ENCODE measurements around the gene NCBP1.

NCBP1 gene

DNA sequence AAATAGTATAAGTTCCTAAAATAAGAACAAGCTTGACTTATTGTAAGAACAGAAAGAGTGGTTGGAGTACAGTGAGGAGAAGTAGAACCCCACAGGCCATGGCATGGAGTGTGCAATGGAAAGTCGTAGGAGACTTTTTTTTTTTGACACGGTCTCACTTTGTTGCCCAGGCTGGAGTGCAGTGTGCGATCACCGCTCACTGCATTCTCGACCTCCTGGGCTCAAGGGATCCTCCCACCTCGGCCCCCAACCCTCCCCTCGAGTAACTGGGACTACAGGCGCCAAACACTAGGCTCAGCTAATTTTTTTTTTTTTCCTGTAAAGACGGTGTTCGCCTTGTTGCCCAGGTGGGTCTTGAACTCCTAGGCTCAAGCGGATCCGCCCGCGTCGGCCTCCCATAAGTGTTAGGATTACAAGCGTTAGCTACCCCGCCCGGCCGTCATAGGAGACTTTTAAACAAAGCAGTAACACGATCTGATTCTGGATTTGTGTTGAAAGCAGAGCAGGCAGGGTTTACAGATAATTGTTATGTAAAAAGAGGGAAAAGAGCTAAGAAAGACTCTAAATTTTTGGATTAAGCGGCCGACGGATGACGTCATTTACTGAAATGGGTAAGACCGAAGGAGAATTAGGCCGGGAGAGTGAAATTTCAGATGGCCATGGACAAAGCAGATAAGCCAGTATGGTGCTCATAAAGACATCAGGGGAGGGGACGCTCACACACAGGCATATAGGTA, 1.2 kb upstream of the NCBP1 start:
- peak overlapping the region; percentile 91 for H3K27ac ChIP-seq
- no peaks in the 10 kb centered on the region for H3K36me3 ChIP-seq
- peaks cover 26 to 30% of the 10 kb centered on the region in 2 experiments for H3K4me1 ChIP-seq (ENCODE audit: control insufficient read depth in 1 of 2, insufficient read depth in 1 of 2, low read depth in 1 of 2, low read length in 1 of 2)
- H3K9me3 ChIP-seq: no peaks in the 10 kb centered on the region
- peak overlapping the region; percentile 93 to 98 for H3K4me3 ChIP-seq (ENCODE audit: low read depth in 1 of 2, low read length in 1 of 2)
- no peaks in the 10 kb centered on the region for H3K27me3 ChIP-seq
- TF ChIP-seq, protein P1, sequence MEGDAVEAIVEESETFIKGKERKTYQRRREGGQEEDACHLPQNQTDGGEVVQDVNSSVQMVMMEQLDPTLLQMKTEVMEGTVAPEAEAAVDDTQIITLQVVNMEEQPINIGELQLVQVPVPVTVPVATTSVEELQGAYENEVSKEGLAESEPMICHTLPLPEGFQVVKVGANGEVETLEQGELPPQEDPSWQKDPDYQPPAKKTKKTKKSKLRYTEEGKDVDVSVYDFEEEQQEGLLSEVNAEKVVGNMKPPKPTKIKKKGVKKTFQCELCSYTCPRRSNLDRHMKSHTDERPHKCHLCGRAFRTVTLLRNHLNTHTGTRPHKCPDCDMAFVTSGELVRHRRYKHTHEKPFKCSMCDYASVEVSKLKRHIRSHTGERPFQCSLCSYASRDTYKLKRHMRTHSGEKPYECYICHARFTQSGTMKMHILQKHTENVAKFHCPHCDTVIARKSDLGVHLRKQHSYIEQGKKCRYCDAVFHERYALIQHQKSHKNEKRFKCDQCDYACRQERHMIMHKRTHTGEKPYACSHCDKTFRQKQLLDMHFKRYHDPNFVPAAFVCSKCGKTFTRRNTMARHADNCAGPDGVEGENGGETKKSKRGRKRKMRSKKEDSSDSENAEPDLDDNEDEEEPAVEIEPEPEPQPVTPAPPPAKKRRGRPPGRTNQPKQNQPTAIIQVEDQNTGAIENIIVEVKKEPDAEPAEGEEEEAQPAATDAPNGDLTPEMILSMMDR (IDR thresholded peaks at IDR 0.05): no peak

- TF ChIP-seq, protein P1 (IDR thresholded peaks at IDR 0.05): no peak
- H3K9me3 ChIP-seq: no peaks in the 10 kb centered on the region
- H3K36me3 ChIP-seq: no peaks in the 10 kb centered on the region
- peak overlapping the region; percentile 91 for H3K27ac ChIP-seq
- H3K4me1 ChIP-seq (ENCODE audit: control insufficient read depth in 1 of 2, insufficient read depth in 1 of 2, low read depth in 1 of 2, low read length in 1 of 2): peaks cover 26 to 30% of the 10 kb centered on the region in 2 experiments
- no peaks in the 10 kb centered on the region for H3K27me3 ChIP-seq
- H3K4me3 ChIP-seq (ENCODE audit: low read depth in 1 of 2, low read length in 1 of 2): peak overlapping the region; percentile 93 to 98
Measured at GRCh38 chr9:97633859-97634490, 354 bp downstream of the NCBP1 start.

DNA sequence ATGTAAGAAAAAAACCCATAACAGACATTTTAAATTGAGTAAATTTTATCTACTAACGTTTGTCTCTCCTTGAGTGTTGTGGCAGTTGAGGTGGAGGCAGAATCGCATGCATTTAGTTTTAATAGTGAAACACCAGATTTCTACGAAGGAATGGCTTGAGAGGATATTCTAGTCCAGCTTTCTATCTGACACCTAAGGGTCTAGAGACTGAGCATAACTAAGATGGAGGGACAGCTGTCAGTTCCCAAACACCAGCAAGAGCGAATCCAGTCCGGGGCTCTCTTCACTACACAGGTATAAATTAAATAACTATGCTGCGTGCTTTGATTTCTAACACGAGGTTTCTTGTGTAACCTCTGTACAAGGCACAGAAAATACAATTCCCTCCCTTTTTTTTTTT, 1.4 kb downstream of the NCBP1 start:
- Histone ChIP-seq H3K36me3 (no peaks in the 10 kb centered on the region), H3K27ac (peak overlapping the region; percentile 91), H3K9me3 (no peaks in the 10 kb centered on the region), H3K4me1 (ENCODE audit: control insufficient read depth in 1 of 2, insufficient read depth in 1 of 2, low read depth in 1 of 2, low read length in 1 of 2) (peaks cover 26 to 30% of the 10 kb centered on the region in 2 experiments), H3K27me3 (no peaks in the 10 kb centered on the region), H3K4me3 (ENCODE audit: low read depth in 1 of 2, low read length in 1 of 2) (peak overlapping the region in 1 of 2 experiments; percentile 98)
- TF ChIP-seq, protein P1 (IDR thresholded peaks at IDR 0.05): no peak

DNA sequence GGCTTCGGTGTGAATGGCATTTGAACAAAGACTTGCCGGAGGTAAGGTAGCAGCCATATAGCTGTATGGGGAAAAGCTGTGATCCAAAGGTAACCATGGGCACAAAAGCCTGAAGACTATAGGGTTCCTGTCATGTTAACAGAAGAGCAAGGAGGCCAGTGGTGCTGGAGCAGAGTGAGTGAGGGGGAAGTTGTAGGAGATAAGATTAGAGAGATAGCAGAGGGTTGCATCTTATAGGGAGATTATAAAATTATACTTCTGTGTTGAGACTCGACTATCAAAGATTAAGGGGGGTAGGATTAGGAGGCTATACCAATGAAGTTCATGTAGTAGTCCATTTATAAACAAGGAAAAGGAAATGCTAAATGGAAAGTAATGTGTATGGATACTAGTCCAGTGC, 3.3 kb downstream of the NCBP1 start:
- no peaks in the 10 kb centered on the region for H3K9me3 ChIP-seq
- no peaks in the 10 kb centered on the region for H3K27me3 ChIP-seq
- TF ChIP-seq, protein P1 (IDR thresholded peaks at IDR 0.05): no peak
- H3K4me3 ChIP-seq (ENCODE audit: low read depth in 1 of 2, low read length in 1 of 2): no peak overlapping the region
- peaks cover 5% of the 10 kb centered on the region for H3K36me3 ChIP-seq
- peaks cover 25 to 29% of the 10 kb centered on the region in 2 experiments for H3K4me1 ChIP-seq (ENCODE audit: control insufficient read depth in 1 of 2, insufficient read depth in 1 of 2, low read depth in 1 of 2, low read length in 1 of 2)
- H3K27ac ChIP-seq: no peak overlapping the region

DNA sequence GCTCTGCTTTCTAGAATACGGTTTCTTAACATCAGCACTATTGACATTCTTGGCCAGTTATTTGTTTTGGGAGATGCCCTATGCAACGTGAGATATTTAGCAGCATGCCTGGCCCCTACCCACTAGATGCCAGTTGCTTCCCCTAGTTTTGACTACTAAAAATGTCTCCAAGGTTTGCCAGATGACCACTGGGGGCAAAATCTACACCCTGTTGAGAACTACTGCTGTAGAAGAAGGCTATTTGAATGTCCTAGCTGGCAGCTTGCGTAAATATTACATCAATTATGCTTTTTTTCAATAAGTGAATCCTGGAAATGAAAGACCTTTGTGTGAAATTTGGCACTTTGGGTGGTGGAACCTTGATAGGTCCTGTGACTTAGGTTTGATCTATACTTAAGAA, 5.0 kb downstream of the NCBP1 start:
- TF ChIP-seq, protein P1 (IDR thresholded peaks at IDR 0.05): no peak
- Histone ChIP-seq H3K4me1 (ENCODE audit: control insufficient read depth in 1 of 2, insufficient read depth in 1 of 2, low read depth in 1 of 2, low read length in 1 of 2) (peaks cover 15 to 20% of the 10 kb centered on the region in 2 experiments), H3K4me3 (ENCODE audit: low read depth in 1 of 2, low read length in 1 of 2) (no peak overlapping the region), H3K27me3 (no peaks in the 10 kb centered on the region), H3K27ac (no peak overlapping the region), H3K9me3 (no peaks in the 10 kb centered on the region), H3K36me3 (peaks cover 21% of the 10 kb centered on the region)
